PC-9 (cell line): Measurements from ENCODE around the gene ZNF653.

Experiments
- CTCF ChIP-seq: fragments of 200-600 bp; sonication (generic); conservative IDR thresholded peaks from 2 replicates; pipeline ENCODE4 v1.6.1; 2017; ENCODE audit warnings: mixed run types, antibody characterized with exemption, mild to moderate bottlenecking, moderate library complexity
- EZH2 ChIP-seq: fragments of 200-600 bp; sonication (generic); IDR thresholded peaks from 2 replicates; pipeline ENCODE4 v1.8.0; 2017; ENCODE audit warnings: antibody characterized with exemption, low read depth

- TF ChIP-seq EZH2 (no peak), CTCF (no peak)
These were observed 69.8 kb downstream of the ZNF653 start for GRCh38 chr19:11435833-11436313.
